NOMO-1 (cell line): ENCODE measurements around the gene ZNF184.
"Not testable (repeated sequence)": the region's sequence is repeated elsewhere in the genome, so short reads cannot be mapped to it uniquely, and the experiment has no call there.

Experiments used
- DNase-seq, 2 experiments: peaks; one replicate each; lab custom pipeline; 2025; ENCODE audit not compliant: unreplicated experiment in 2 of 2; lab: John Stamatoyannopoulos, UW

ZNF184 gene

DNA sequence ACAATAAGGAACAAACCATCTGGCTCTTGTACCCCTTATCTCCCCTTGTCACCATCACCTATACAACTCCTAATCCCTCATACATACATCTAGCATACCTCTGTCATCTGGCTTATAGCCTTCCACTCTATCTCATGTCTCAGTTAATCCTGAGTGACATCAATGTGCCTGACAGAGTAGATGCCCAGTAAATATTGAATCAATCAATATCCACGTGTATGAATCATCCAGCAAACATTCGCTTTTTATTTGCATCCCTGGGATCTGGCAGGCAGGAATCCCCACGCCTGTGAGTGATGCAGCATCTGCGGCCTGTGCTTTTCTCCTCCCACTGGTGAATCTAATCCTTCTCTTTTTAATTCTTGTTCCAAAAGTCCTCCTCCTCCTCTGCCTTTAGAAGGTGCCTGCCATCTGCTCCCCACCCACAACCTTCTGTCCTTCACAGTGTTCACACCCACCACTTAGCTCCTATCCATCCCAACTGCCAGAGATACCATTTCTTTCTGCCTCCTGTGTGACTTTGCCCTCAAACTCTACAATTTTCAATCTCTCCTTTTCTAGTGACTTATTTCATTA, 46.8 kb downstream of the ZNF184 start:
- DNase-seq, result no peak

DNA sequence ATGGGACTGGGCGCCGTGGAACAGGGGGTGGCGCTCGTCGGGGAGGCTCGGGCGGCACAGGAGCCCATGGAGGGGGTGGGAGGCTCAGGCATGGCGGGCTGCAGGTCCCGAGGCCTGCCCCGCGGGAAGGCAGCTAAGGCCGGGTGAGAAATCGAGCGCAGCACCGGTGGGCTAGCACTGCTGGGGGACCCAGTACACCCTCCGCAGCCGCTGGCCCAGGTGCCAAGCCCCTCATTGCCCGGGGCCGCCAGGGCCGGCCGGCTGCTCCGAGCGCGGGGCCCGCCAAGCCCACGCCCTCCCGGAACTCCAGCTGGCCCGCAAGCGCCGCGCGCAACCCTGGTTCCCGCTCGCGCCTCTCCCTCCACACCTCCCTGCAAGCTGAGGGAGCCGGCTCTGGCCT, 48.1 kb downstream of the ZNF184 start:
- DNase-seq, result not testable (repeated sequence)

DNA sequence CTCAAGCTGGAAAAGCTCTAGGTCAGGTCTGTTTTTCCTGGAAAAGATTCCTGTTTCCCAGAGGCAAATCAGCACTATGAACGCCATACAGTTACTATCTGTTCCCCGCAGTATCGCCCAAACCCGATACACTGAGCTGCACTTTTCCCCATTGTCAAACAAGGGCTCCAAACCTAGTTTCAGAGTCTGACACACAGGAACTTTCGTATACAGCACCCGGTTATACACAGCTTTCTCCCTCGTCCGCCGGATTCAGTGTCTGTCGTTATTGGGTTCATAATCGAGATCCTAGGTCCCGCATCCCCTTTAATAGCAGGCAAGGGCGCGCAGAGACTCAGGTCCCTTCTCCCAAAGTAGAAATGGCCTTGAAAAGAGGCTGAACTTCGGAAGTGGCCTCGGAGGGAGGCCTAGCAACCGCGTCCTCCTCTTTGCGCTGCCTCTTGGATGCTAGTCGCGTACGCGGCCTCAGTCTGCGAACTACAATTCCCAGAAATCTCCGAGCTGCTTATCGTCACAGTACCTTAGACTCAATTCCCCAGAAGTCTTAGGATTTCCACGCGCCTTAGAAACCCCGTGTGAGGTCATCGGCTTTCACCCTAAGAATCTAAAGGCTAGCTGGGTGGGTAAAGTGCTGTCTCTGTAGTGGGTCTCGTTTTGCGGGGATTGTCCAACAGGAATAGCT, 50.1 kb downstream of the ZNF184 start:
- no peak for DNase-seq

DNA sequence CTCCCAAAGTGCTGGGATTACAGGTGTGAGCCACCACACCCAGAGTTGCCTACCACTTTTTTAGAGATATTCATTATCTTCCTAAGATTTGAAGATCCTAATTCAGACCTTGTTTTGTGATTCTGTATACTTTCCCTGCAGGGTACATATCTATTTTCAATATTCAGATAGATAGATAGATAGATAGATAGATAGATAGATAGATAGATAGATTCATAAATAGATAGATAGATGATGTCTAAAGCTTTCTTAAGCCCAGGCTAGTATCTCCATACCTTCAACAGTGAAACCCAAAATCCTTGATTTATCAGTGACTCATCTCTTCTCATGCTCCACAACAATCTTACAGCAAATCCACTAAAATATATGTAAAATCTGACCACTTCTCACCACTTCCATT, 53.5 kb downstream of the ZNF184 start:
- no peak for DNase-seq

DNA sequence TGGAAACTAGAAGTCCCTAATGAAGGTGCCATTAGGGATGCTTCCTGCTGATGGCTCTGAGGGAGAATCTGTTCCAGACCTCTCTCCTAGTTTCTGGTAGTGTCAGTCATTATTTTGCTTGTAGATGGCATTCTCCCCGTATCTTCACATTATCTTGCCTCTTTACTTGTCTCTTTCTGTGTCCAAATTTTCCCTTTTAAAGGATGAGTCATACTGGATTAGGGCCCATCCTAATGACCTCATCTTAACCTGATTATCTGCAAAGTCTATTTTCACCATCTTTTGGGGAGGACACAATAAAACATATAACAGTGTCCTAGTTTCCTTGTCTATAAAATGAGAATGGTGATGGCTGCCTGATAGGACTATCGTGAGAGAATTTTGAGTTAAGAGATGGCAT, 57.0 kb downstream of the ZNF184 start:
- DNase-seq, result no peak

DNA sequence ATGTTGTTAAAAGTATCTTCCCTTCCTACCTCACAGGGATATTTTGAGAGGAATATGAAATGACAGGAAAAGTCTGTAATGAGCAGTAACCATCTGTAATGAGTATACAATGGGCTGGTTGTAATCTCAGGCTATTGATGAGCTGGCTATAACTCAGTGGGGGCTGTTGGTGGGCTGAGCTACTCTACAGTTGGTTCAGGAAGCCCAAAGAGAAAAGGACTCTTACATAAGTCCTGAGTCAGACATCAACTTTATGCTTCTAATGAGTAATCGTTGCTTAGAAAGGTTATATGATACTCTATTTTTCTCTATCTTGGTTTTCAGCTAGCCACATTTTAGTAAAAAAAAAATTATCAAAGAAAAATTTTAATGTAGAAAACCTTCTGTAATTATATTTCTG, 57.9 kb downstream of the ZNF184 start:
- no peak for DNase-seq

DNA sequence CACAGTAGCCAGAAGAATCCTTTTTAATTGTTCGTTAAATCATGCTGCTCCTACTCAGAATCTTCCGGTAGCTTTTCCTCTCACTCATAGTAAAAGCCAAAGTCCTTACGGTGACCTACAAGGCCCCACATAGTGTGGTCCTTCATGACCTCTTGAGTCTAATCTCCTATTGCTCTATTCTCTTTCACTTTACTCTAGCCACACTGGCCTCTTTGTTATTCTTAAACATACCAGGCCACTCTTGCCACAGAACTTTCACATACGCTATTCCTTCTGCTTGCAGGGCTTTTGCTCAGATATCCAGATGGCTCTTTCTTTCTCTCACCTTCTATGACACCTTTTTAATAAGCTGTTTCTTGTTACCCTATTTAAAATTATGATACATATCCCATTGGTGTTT, 58.6 kb downstream of the ZNF184 start:
- no peak for DNase-seq

DNA sequence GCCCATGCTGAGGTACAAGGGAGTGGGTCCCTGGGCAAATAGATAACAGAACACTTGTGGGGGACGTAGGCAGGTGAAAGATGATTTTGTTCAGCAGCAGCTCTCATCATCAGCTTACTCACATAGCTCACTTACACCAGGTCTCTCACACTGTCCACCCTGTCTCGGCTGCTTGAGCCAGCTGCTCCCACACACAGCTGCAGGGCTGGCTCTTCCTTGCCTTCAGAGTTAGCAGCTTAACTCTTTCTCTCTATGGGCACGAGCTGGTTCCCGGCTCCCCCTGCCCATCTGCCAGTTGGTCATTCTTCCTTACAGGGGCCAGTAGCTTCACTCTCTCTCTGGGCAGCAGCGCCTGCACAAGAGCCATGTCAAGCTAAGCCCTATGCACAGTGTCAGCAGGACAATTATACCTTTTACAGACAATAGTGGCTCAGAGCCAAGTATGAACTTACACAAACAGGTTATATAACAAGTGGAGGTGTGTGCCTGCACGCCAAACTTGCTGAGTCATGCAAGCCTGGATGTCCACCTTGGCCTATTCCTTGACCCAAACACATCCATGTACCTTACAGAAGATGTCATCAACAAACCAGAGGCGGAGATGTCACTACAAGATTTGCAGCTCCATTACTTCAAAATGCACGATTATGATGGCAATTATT, 65.6 kb downstream of the ZNF184 start:
- no peak for DNase-seq

DNA sequence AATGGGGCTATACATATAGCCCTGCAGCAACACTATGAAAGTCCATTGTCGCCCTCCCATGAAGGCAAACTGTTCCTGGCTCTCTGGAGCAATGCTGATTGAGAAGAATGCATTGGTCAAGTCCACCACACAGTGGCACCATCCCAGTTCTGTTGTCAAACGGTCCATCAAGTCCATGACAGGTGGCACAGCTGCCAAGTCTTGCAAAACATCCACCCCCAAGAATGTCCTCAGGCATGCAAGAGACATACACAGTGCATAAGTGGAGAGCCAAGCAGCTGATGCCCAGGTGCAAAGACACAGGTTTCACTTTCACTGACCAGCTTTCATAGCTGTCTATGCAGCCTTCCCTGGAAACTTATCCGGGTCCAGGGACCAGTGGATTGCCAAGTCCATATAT, 66.8 kb downstream of the ZNF184 start:
- DNase-seq, result no peak

DNA sequence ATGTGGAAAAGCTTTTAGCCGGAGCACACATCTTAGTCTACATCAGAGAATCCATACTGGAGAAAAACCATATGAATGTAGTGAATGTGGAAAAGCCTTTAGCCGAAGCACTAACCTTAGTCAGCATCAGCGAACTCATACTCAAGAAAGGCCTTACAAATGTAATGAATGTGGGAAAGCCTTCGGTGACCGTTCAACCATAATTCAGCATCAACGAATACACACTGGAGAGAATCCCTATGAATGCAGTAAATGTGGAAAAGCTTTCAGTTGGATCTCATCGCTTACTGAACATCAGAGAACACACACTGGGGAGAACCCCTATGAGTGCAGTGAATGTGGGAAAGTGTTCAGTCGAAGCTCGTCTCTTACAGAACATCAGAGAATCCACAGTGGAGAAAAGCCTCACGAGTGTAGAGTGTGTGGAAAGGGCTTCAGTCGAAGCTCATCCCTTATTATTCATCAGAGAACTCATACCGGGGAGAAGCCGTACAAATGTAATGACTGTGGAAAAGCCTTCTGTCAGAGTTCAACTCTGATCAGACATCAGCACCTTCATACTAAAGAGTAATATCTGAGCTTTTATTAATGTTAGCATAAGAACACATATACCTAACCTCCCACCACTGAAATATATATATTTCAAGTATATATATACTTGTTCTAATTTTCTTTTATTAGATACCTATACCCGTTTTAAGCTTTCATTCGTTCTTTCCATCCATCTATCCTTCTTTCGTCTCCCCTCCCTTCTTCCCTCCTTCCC, 71.8 kb downstream of the ZNF184 start:
- no peak for DNase-seq
